Measurements from ENCODE around the gene DUT.

Gene DUT
- long read RNA-seq, transcript DUT-204 (7 exons, 724 nt), result minor isoform, 11 of 636 reads
- long read RNA-seq, transcript DUT-205 (7 exons, 769 nt), result minor isoform, 18 of 636 reads
- long read RNA-seq, transcript DUT-201 (7 exons, 2,147 nt), result minor isoform, 198 of 636 reads
- long read RNA-seq, transcript DUT-202 (6 exons, 1,935 nt), result major isoform, 377 of 636 reads
- long read RNA-seq, partial matches to known transcripts, result 16 of 636 reads
- long read RNA-seq, other reads (novel, unspliced or antisense), result 8 of 636 reads

DNA sequence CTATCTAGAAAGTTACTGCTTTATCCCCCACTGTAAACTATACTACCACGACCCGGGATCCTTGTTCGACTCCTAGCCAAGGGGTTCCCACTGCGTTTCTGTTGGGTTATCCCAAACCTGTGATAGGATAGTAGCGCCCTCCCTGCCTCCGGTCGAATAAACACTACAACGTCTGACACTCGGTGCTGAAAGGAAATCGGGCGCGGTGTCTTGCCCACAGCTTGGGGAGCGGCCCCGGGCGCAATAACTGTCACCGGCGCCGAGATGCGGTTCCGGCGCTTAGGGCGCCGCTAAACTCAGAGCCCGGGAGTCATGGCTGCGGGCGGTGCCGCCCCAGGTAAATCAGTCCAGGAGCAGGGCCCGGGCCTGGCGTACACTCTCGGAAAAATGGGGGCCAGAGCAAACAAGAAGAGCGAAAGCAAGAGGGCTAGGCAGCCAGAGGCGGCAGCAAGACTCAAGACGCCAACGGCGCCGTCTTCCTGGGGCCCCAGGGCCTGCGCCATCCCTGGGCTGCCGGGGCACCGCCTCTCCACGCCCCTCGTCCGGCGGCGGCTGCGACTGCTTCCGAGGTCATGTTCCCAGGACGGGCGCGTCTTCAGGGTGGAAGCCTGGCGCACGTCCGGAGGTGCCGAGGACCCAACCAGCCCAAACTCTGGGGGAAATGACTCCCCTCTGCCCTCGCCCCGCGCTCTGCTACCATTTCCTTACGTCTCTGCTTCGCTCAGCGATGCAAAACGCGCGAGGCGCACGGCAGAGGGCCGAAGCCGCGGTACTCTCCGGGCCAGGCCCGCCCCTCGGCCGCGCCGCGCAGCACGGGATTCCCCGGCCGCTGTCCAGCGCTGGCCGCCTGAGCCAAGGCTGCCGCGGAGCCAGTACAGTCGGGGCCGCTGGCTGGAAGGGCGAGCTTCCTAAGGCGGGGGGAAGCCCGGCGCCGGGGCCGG lies at the start of gene DUT:
TSS of gene DUT (plus strand) at position 575 of the 941 bp plus-strand sequence. CDS start at position 662, 87 bp downstream.
- Histone ChIP-seq H3K27me3 (ENCODE audit: insufficient read depth, poor library complexity, severe bottlenecking) (no peaks in the 10 kb centered on the region), H3K27ac (replicated peaks) (peak within 1 kb of the TSS; percentile 93), H3K4me3 (replicated peaks; ENCODE audit: insufficient read depth, low read length) (peak within 1 kb of the TSS; percentile 76)
- TF ChIP-seq GABPA (IDR thresholded peaks at IDR 0.05; ENCODE audit: low read depth) (peak; percentile 74), CTCF (IDR thresholded peaks at IDR 0.05; ENCODE audit: insufficient read depth, low read length) (no peak), REST (IDR thresholded peaks at IDR 0.05; ENCODE audit: insufficient replicate concordance, low read depth) (peak; percentile 86), POLR2AphosphoS5 (IDR thresholded peaks at IDR 0.05; ENCODE audit: low read depth) (peak; percentile 95)
- DNase-seq (ENCODE audit: low read depth in 1 of 2, low spot score in 1 of 2), result peak in 1 of 2 experiments; percentile 82

DNA sequence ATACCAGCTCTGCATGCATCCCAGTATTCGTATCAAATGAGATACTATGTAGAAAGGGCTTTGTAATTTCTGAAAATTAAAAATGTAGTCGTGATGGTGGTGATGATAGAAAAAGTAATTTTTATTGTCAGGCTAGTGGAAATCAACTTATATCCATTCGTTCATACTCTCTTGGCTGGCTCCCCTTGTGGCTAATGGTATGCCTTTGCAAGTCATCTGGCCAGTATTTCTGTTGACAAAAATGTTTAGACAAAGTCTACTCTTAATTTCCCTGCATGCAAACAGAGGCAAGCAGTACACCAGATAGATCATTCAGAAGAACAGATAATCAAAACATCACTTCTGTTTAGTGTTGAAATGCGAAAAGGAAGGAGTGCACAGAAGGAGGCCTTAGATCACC lies 49.6 kb upstream of the DUT start:
- Histone ChIP-seq H3K4me3 (replicated peaks; ENCODE audit: insufficient read depth, low read length) (no peak overlapping the region), H3K27ac (replicated peaks) (no peak overlapping the region), H3K27me3 (ENCODE audit: insufficient read depth, poor library complexity, severe bottlenecking) (peaks cover 9% of the 10 kb centered on the region)
- TF ChIP-seq SPI1 (IDR thresholded peaks at IDR 0.05; ENCODE audit: borderline replicate concordance, low read depth) (no peak), GABPA (IDR thresholded peaks at IDR 0.05; ENCODE audit: low read depth) (no peak), CTCF (IDR thresholded peaks at IDR 0.05; ENCODE audit: insufficient read depth, low read length) (no peak), POLR2AphosphoS5 (IDR thresholded peaks at IDR 0.05; ENCODE audit: low read depth) (no peak)
- no peak for DNase-seq (ENCODE audit: low read depth in 1 of 2, low spot score in 1 of 2)

GRCh38 chr15:48282216-48282615 lies 49.0 kb upstream of the DUT start:
- no peak for DNase-seq (ENCODE audit: low read depth in 1 of 2, low spot score in 1 of 2)
- no peak overlapping the region for H3K27ac ChIP-seq (replicated peaks)
- TF ChIP-seq REST (IDR thresholded peaks at IDR 0.05; ENCODE audit: insufficient replicate concordance, low read depth) (no peak), SPI1 (IDR thresholded peaks at IDR 0.05; ENCODE audit: borderline replicate concordance, low read depth) (no peak)
- peaks cover 9% of the 10 kb centered on the region for H3K27me3 ChIP-seq (ENCODE audit: insufficient read depth, poor library complexity, severe bottlenecking)
- H3K4me3 ChIP-seq (replicated peaks; ENCODE audit: insufficient read depth, low read length), result no peak overlapping the region

- TF ChIP-seq GABPA (IDR thresholded peaks at IDR 0.05; ENCODE audit: low read depth) (no peak), SPI1 (IDR thresholded peaks at IDR 0.05; ENCODE audit: borderline replicate concordance, low read depth) (no peak), CTCF (IDR thresholded peaks at IDR 0.05; ENCODE audit: insufficient read depth, low read length) (no peak), REST (IDR thresholded peaks at IDR 0.05; ENCODE audit: insufficient replicate concordance, low read depth) (no peak)
- no peak overlapping the region for H3K27ac ChIP-seq (replicated peaks)
- H3K4me3 ChIP-seq (replicated peaks; ENCODE audit: insufficient read depth, low read length), result no peak overlapping the region
- no peak for DNase-seq (ENCODE audit: low read depth in 1 of 2, low spot score in 1 of 2)
- H3K27me3 ChIP-seq (ENCODE audit: insufficient read depth, poor library complexity, severe bottlenecking), result peaks cover 9% of the 10 kb centered on the region
These were observed 47.7 kb upstream of the DUT start for GRCh38 chr15:48283396-48284145.
